IMR-90 (cell line): ENCODE data around the gene FOCAD. TPM values are rescaled to one million over a fixed set of nuclear protein-coding genes. Genes with fewer than 3 reads are reported as not detected.

ENCODE experiments used
- ATAC-seq: fragments of 200-7000 bp; cut with Tn5 transposase; 2 replicates; pipeline ENCODE4 v1.9.1; 2020; ENCODE audit warnings: low read depth, mild to moderate bottlenecking, moderate library complexity
- BruUV-seq: library from RNA; stranded (reverse); fragments of 400-500 nt; replicated peaks from 2 replicates; lab custom pipeline; 2021; lab: Mats Ljungman, UMichigan
- CTCF ChIA-PET: fragments of 300-600 bp; formaldehyde crosslinking; extraction: SDS; loops from one replicate; lab custom pipeline; 2021; ENCODE audit warnings: antibody characterized with exemption; lab: Yijun Ruan, JAX
- POLR2A ChIA-PET: fragments of 300-600 bp; sonication (Branson Sonifier 250); formaldehyde crosslinking; loops from one replicate; lab custom pipeline; 2022; ENCODE audit warnings: antibody characterized with exemption; ENCODE audit not compliant: unreplicated experiment; lab: Charles Lee
- DNase-seq: peaks from one replicate; pipeline ENCODE4 v3.0.0; 2013
- H2AFZ ChIP-seq: replicated peaks from 2 replicates; pipeline ENCODE3; 2013; ENCODE audit warnings: low read length, mild to moderate bottlenecking; ENCODE audit not compliant: poor library complexity
- H2AK5ac ChIP-seq: 2 replicates; pipeline ENCODE4 v1.6.1; 2013; ENCODE audit warnings: low read depth, low read length, inconsistent platforms
- H2AK9ac ChIP-seq: replicated peaks from 2 replicates; pipeline ENCODE3; 2013; ENCODE audit warnings: mild to moderate bottlenecking, low read depth, low read length, moderate library complexity; ENCODE audit not compliant: poor library complexity
- H2BK120ac ChIP-seq: 2 replicates; pipeline ENCODE4 v1.6.1; 2013; ENCODE audit warnings: low read depth, low read length, inconsistent platforms
- H2BK15ac ChIP-seq: 3 replicates; pipeline ENCODE4 v1.6.1; 2013; ENCODE audit warnings: low read depth, low read length, inconsistent platforms
- H2BK20ac ChIP-seq: 2 replicates; pipeline ENCODE4 v1.6.1; 2013; ENCODE audit warnings: low read depth, mild to moderate bottlenecking, inconsistent platforms, low read length, moderate library complexity
- H2BK5ac ChIP-seq: 2 replicates; pipeline ENCODE4 v1.6.1; 2013; ENCODE audit warnings: mild to moderate bottlenecking, low read depth, low read length, inconsistent platforms; ENCODE audit not compliant: poor library complexity, severe bottlenecking
- H3K14ac ChIP-seq: replicated peaks from 2 replicates; pipeline ENCODE4 v1.6.1; 2013; ENCODE audit warnings: low read depth, low read length, inconsistent platforms
- H3K18ac ChIP-seq: 2 replicates; pipeline ENCODE4 v1.6.1; 2013; ENCODE audit warnings: low read depth, low read length, control low read depth
- H3K23ac ChIP-seq: 2 replicates; pipeline ENCODE4 v1.6.1; 2013; ENCODE audit warnings: low read depth, low read length, inconsistent platforms
- H3K27ac ChIP-seq: 2 replicates; pipeline ENCODE4 v1.5.1; 2013; ENCODE audit warnings: mild to moderate bottlenecking, control low read depth, low read length; ENCODE audit not compliant: insufficient read depth
- H3K27me3 ChIP-seq: 2 replicates; pipeline ENCODE4 v1.6.1; 2013; ENCODE audit warnings: low read length; ENCODE audit not compliant: control insufficient read depth, insufficient read depth
- H3K36me3 ChIP-seq: 2 replicates; pipeline ENCODE4 v1.6.1; 2013; ENCODE audit warnings: low read length, mixed read lengths; ENCODE audit not compliant: control insufficient read depth, insufficient read depth
- H3K4ac ChIP-seq: 2 replicates; pipeline ENCODE4 v1.6.1; 2013; ENCODE audit warnings: low read depth, low read length, inconsistent platforms
- H3K4me1 ChIP-seq: 2 replicates; pipeline ENCODE4 v1.6.1; 2013; ENCODE audit warnings: low read length, mixed read lengths; ENCODE audit not compliant: control insufficient read depth, insufficient read depth
- H3K4me2 ChIP-seq: 2 replicates; pipeline ENCODE4 v1.6.1; 2013; ENCODE audit warnings: low read depth, mild to moderate bottlenecking, control low read depth, low read length, moderate library complexity
- H3K4me3 ChIP-seq: 2 replicates; pipeline ENCODE4 v1.5.1; 2013; ENCODE audit warnings: low read depth, mild to moderate bottlenecking, control low read depth, low read length, moderate library complexity; ENCODE audit not compliant: insufficient read depth
- H3K56ac ChIP-seq: 2 replicates; pipeline ENCODE4 v1.6.1; 2013; ENCODE audit warnings: low read length, inconsistent platforms; ENCODE audit not compliant: insufficient read depth; ENCODE audit errors: extremely low read depth
- H3K79me1 ChIP-seq, 2 experiments: 2 replicates each; pipeline ENCODE4 v1.6.1; 2013; ENCODE audit warnings: low read length in 2 of 2, inconsistent platforms in 1 of 2, low read depth in 1 of 2
- H3K9ac ChIP-seq: 2 replicates; pipeline ENCODE4 v1.6.1; 2013; ENCODE audit warnings: low read depth, low read length, control low read depth
- H3K9me1 ChIP-seq: 2 replicates; pipeline ENCODE4 v1.6.1; 2013; ENCODE audit warnings: low read length, inconsistent platforms; ENCODE audit not compliant: insufficient read depth
- H3K9me3 ChIP-seq: 2 replicates; pipeline ENCODE4 v1.6.1; 2013; ENCODE audit warnings: low read length; ENCODE audit not compliant: control insufficient read depth, insufficient read depth
- H4K20me1 ChIP-seq: 2 replicates; pipeline ENCODE4 v1.6.1; 2013; ENCODE audit warnings: low read length, inconsistent platforms; ENCODE audit not compliant: insufficient read depth
- H4K5ac ChIP-seq: 2 replicates; pipeline ENCODE4 v1.6.1; 2013; ENCODE audit warnings: mild to moderate bottlenecking, low read depth, low read length, control low read depth
- H4K8ac ChIP-seq, 2 experiments: 2 replicates each; pipeline ENCODE4 v1.6.1; 2013; ENCODE audit warnings: low read depth in 2 of 2, low read length in 2 of 2, control low read depth in 1 of 2, inconsistent platforms in 1 of 2
- H4K91ac ChIP-seq: 2 replicates; pipeline ENCODE4 v1.6.1; 2013; ENCODE audit warnings: low read depth, low read length, inconsistent platforms; ENCODE audit not compliant: insufficient read depth
- BHLHE40 ChIP-seq: fragments of 150-350 bp; IDR thresholded peaks from 2 replicates; pipeline ENCODE4 v1.6.1; 2016; ENCODE audit warnings: mild to moderate bottlenecking, low read depth, low read length
- POLR2A ChIP-seq: IDR thresholded peaks from 2 replicates; pipeline ENCODE4 v1.6.1; 2012; ENCODE audit warnings: mild to moderate bottlenecking, low read depth, low read length
- RAD21 ChIP-seq: IDR thresholded peaks from 2 replicates; pipeline ENCODE4 v1.6.1; 2012; ENCODE audit warnings: low read length, improper control_type of control experiment
- WGBS, 2 experiments: methylation state at CpG; one replicate each; pipeline versions ENCODE4 v1.1.5 to v1.1.7; 2013; ENCODE audit warnings: missing lambda C conversion rate in 2 of 2; ENCODE audit not compliant: insufficient read length in 1 of 2; ENCODE audit errors: extremely low coverage in 2 of 2; 5-methylcytosine and 5-hydroxymethylcytosine counted together
- dilution Hi-C: fragments of 300-500 bp; cut with HindIII; formaldehyde crosslinking; loops from one replicate; pipeline ENCODE4 v1.14.3; 2018; ENCODE audit warnings: low sequenced_read_pairs; ENCODE audit not compliant: unreplicated experiment
- in situ Hi-C: fragments of 300-500 bp; cut with MboI; formaldehyde crosslinking; loops from 3 replicates; pipeline ENCODE4 v1.14.3; 2019; ENCODE audit warnings: low sequenced_read_pairs, inconsistent platforms, mixed read lengths
- intact Hi-C: fragments of 100-400 bp; cut with micrococcal nuclease; formaldehyde crosslinking; loops from 2 replicates; pipeline ENCODE4 v1.10.0; 2022
- polyA plus RNA-seq, 3 experiments: library from polyadenylated mRNA; depleted of rRNA; stranded (reverse); fragments of >200 nt; gene quantifications; 2 replicates each; pipeline ENCODE4 v1.2.3, GENCODE V29; 2012; ENCODE audit warnings: low replicate concordance in 1 of 3
- total RNA-seq: library from RNA; depleted of rRNA; stranded (reverse); fragments of >200 nt; gene quantifications from 2 replicates; pipeline ENCODE4 v1.2.3, GENCODE V29; 2012
- TF ChIP-seq, protein P1 (sequence below): conservative IDR thresholded peaks from 2 replicates; pipeline ENCODE4 v1.5.1; 2012; ENCODE audit warnings: mild to moderate bottlenecking, low read depth, low read length, improper control_type of control experiment

Gene FOCAD
- total and polyA plus RNA-seq, 2 of the 4 experiments (the other 2 are of a cell fraction) = 28.8 to 91.2 TPM

DNA sequence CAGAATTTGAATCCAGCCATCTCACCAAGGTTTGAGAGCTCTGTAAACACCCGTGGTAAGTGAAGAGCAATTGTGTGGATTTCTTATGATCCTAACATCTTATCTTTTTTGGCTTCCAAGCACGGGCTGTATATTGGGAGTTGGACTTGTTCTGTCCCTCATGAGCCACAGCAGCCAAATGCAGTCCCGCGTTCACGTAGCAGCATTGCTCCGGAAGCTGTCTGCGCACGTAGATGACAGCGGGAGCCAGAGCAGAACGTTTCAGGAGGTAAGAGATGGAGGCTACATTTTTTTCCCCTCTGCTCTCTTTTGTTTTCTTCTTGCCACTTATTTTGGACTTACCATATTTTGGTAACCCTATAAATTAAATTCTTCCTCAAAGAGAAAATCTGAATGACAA lies 260.4 kb downstream of the FOCAD start:
- ATAC-seq (no peak), DNase-seq (no peak)
- Histone ChIP-seq H3K18ac (no peak overlapping the region), H3K9ac (no peak overlapping the region), H4K8ac (no peak overlapping the region), H3K4me2 (no peak overlapping the region), H3K36me3 (peaks cover 5% of the 10 kb centered on the region), H2AK9ac (no peak overlapping the region), H3K9me1 (no peaks in the 10 kb centered on the region), H4K91ac (no peak overlapping the region), H3K9me3 (no peaks in the 10 kb centered on the region), H3K23ac (no peak overlapping the region), H3K4me1 (no peaks in the 10 kb centered on the region), H2BK5ac (no peak overlapping the region), H3K56ac (no peak overlapping the region), H2BK15ac (no peak overlapping the region), H2AFZ (no peak overlapping the region), H3K27me3 (no peaks in the 10 kb centered on the region), H4K20me1 (no peaks in the 10 kb centered on the region; the same call in 1 of the 2 replicates), H3K14ac (no peak overlapping the region), H3K4me3 (no peak overlapping the region), H4K5ac (no peak overlapping the region), H3K79me1 (no peaks in the 10 kb centered on the region), H3K4ac (no peak overlapping the region), H3K27ac (no peak overlapping the region), H2AK5ac (no peak overlapping the region), H2BK120ac (no peak overlapping the region), H2BK20ac (no peak overlapping the region)
- POLR2A ChIA-PET = no interaction called here
- CTCF ChIA-PET = interaction anchor here (0.8 kb wide), 1 partner anchor 10 kb away, joined by 3 read pairs; no protein-coding TSS in a partner anchor
- in situ Hi-C loops = loop anchor here (5.0 to 10.0 kb wide), 3 partner anchors 317 to 1020 kb away; no protein-coding TSS in a partner anchor
- intact Hi-C loops = loop anchor here (5.0 to 10.0 kb wide), 2 partner anchors 392 to 510 kb away; no protein-coding TSS in a partner anchor
- no TSS peak for BruUV-seq
- dilution Hi-C loops = loop anchor here (25.0 kb wide), 1 partner anchor 582 kb away; no protein-coding TSS in a partner anchor
- TF ChIP-seq RAD21 (no peak), POLR2A (no peak), BHLHE40 (no peak)
- TF ChIP-seq, protein P1, sequence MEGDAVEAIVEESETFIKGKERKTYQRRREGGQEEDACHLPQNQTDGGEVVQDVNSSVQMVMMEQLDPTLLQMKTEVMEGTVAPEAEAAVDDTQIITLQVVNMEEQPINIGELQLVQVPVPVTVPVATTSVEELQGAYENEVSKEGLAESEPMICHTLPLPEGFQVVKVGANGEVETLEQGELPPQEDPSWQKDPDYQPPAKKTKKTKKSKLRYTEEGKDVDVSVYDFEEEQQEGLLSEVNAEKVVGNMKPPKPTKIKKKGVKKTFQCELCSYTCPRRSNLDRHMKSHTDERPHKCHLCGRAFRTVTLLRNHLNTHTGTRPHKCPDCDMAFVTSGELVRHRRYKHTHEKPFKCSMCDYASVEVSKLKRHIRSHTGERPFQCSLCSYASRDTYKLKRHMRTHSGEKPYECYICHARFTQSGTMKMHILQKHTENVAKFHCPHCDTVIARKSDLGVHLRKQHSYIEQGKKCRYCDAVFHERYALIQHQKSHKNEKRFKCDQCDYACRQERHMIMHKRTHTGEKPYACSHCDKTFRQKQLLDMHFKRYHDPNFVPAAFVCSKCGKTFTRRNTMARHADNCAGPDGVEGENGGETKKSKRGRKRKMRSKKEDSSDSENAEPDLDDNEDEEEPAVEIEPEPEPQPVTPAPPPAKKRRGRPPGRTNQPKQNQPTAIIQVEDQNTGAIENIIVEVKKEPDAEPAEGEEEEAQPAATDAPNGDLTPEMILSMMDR = no peak
- no CpG with 5 or more reads among the region's 10 CpGs for WGBS, 2 experiments
